WTC11 (cell line): ENCODE measurements around the gene ODAD3. TPM values are rescaled to one million over a fixed set of nuclear protein-coding genes. Genes with fewer than 3 reads are reported as not detected.

Experiments
- ATAC-seq: fragments of 200-7000 bp; cut with Tn5 transposase; 2 replicates; pipeline ENCODE4 v1.10.0; 2021; ENCODE audit warnings: mild to moderate bottlenecking, moderate library complexity
- Bru-seq: library from RNA; stranded (reverse); fragments of 400-500 nt; gene quantifications from one replicate; lab custom pipeline; 2021; lab: Mats Ljungman, UMichigan
- CTCF ChIA-PET: fragments of 300-600 bp; sonication (Branson Sonifier 250); formaldehyde crosslinking; loops from one replicate; lab custom pipeline; 2021; ENCODE audit warnings: antibody characterized with exemption; lab: Charles Lee
- POLR2A ChIA-PET: fragments of 350-600 bp; sonication (Branson Sonifier 250); formaldehyde crosslinking; loops from one replicate; lab custom pipeline; 2021; ENCODE audit warnings: antibody characterized with exemption; lab: Charles Lee
- DNase-seq: peaks from one replicate; pipeline ENCODE4 v3.0.0; 2021; ENCODE audit warnings: low spot score
- H3K27ac Mint-ChIP-seq: 2 replicates; pipeline ENCODE4 v1.8.0; 2021; ENCODE audit warnings: mixed read lengths
- H3K27me3 Mint-ChIP-seq: 2 replicates; pipeline ENCODE4 v1.8.0; 2021; ENCODE audit warnings: low read depth, mild to moderate bottlenecking, moderate library complexity, mixed read lengths
- H3K36me3 Mint-ChIP-seq: 2 replicates; pipeline ENCODE4 v1.8.0; 2021; ENCODE audit warnings: mixed read lengths
- H3K4me1 Mint-ChIP-seq: 2 replicates; pipeline ENCODE4 v1.8.0; 2022; ENCODE audit warnings: mixed read lengths
- H3K4me3 Mint-ChIP-seq: 2 replicates; pipeline ENCODE4 v1.8.0; 2021; ENCODE audit warnings: mild to moderate bottlenecking, moderate library complexity, mixed read lengths
- H3K9me3 Mint-ChIP-seq: 2 replicates; pipeline ENCODE4 v1.8.0; 2021; ENCODE audit warnings: mixed read lengths
- CREB1 ChIP-seq: sonication (generic); formaldehyde crosslinking; IDR thresholded peaks from 2 replicates; pipeline ENCODE4 v1.8.0; 2023; ENCODE audit warnings: mild to moderate bottlenecking, missing genetic modification reagents
- E2F4 ChIP-seq: sonication (generic); formaldehyde crosslinking; IDR thresholded peaks from 2 replicates; pipeline ENCODE4 v1.8.1; 2022; ENCODE audit warnings: low read depth, mild to moderate bottlenecking, moderate library complexity, missing genetic modification reagents, borderline replicate concordance
- ESRRA ChIP-seq: sonication (generic); formaldehyde crosslinking; IDR thresholded peaks from 2 replicates; pipeline ENCODE4 v1.8.1; 2022; ENCODE audit warnings: mild to moderate bottlenecking, missing genetic modification reagents, borderline replicate concordance
- FOXJ3 ChIP-seq: sonication (generic); formaldehyde crosslinking; IDR thresholded peaks from 2 replicates; pipeline ENCODE4 v1.9.0; 2021; ENCODE audit warnings: missing genetic modification reagents, mild to moderate bottlenecking, borderline replicate concordance
- FOXK1 ChIP-seq: sonication (generic); formaldehyde crosslinking; IDR thresholded peaks from 2 replicates; pipeline ENCODE4 v1.8.0; 2022; ENCODE audit warnings: mild to moderate bottlenecking, moderate library complexity, missing genetic modification reagents
- FOXP4 ChIP-seq: sonication (generic); formaldehyde crosslinking; IDR thresholded peaks from 2 replicates; pipeline ENCODE4 v1.8.0; 2022; ENCODE audit warnings: mild to moderate bottlenecking, missing genetic modification reagents
- GABPB1 ChIP-seq: sonication (generic); formaldehyde crosslinking; IDR thresholded peaks from 2 replicates; pipeline ENCODE4 v1.8.1; 2023; ENCODE audit warnings: mild to moderate bottlenecking, missing genetic modification reagents
- MLX ChIP-seq: sonication (generic); formaldehyde crosslinking; IDR thresholded peaks from 2 replicates; pipeline ENCODE4 v1.8.1; 2023; ENCODE audit warnings: mild to moderate bottlenecking, missing genetic modification reagents, moderate library complexity
- MYBL2 ChIP-seq: sonication (generic); formaldehyde crosslinking; IDR thresholded peaks from 2 replicates; pipeline ENCODE4 v1.8.1; 2023; ENCODE audit warnings: mild to moderate bottlenecking, moderate library complexity, missing genetic modification reagents
- NFE2L1 ChIP-seq: sonication (generic); formaldehyde crosslinking; IDR thresholded peaks from 2 replicates; pipeline ENCODE4 v1.8.1; 2023; ENCODE audit warnings: missing genetic modification reagents
- NFYB ChIP-seq: sonication (generic); formaldehyde crosslinking; conservative IDR thresholded peaks from 2 replicates; pipeline ENCODE4 v1.8.0; 2022; ENCODE audit warnings: low read depth, missing genetic modification reagents
- NR2C2 ChIP-seq: sonication (generic); formaldehyde crosslinking; IDR thresholded peaks from 2 replicates; pipeline ENCODE4 v1.8.0; 2022; ENCODE audit warnings: mild to moderate bottlenecking, missing genetic modification reagents
- PRRX2 ChIP-seq: fragments of 250-450 bp; sonication (Bioruptor Pico); IDR thresholded peaks from 2 replicates; pipeline ENCODE4 v1.8.0; 2021; ENCODE audit warnings: mild to moderate bottlenecking
- SOX15 ChIP-seq: fragments of 250-450 bp; sonication (Bioruptor Pico); IDR thresholded peaks from 2 replicates; pipeline ENCODE4 v1.9.0; 2021; ENCODE audit warnings: mild to moderate bottlenecking
- STAT6 ChIP-seq: sonication (generic); formaldehyde crosslinking; conservative IDR thresholded peaks from 2 replicates; pipeline ENCODE4 v1.8.1; 2023; ENCODE audit warnings: mild to moderate bottlenecking, low read depth, missing genetic modification reagents, moderate library complexity
- TEAD1 ChIP-seq: sonication (generic); formaldehyde crosslinking; IDR thresholded peaks from 2 replicates; pipeline ENCODE4 v1.8.0; 2022; ENCODE audit warnings: mild to moderate bottlenecking, missing genetic modification reagents
- TP53 ChIP-seq: sonication (generic); formaldehyde crosslinking; IDR thresholded peaks from 2 replicates; pipeline ENCODE4 v1.8.1; 2023; ENCODE audit warnings: mild to moderate bottlenecking, missing genetic modification reagents
- ZBTB21 ChIP-seq: sonication (generic); formaldehyde crosslinking; IDR thresholded peaks from 2 replicates; pipeline ENCODE4 v1.8.1; 2023; ENCODE audit warnings: mild to moderate bottlenecking, missing genetic modification reagents, borderline replicate concordance
- ZNF138 ChIP-seq: sonication (generic); formaldehyde crosslinking; conservative IDR thresholded peaks from 2 replicates; pipeline ENCODE4 v1.8.1; 2022; ENCODE audit warnings: mild to moderate bottlenecking, moderate library complexity, missing genetic modification reagents
- ZNF317 ChIP-seq: sonication (generic); formaldehyde crosslinking; IDR thresholded peaks from 2 replicates; pipeline ENCODE4 v1.8.1; 2023; ENCODE audit warnings: low read depth, mild to moderate bottlenecking, moderate library complexity, missing genetic modification reagents, borderline replicate concordance
- ZNF423 ChIP-seq: fragments of 250-450 bp; sonication (Bioruptor Pico); IDR thresholded peaks from 2 replicates; pipeline ENCODE4 v2.1.2; 2022; ENCODE audit warnings: mild to moderate bottlenecking, moderate library complexity
- ZNF671 ChIP-seq: fragments of 250-450 bp; sonication (Bioruptor Pico); IDR thresholded peaks from 2 replicates; pipeline ENCODE4 v1.8.0; 2021; ENCODE audit warnings: mild to moderate bottlenecking
- long read RNA-seq, 3 experiments: library from RNA in 1 of 3; library from capped mRNA in 1 of 3; library from polyadenylated mRNA in 1 of 3; unstranded in 2 of 3; stranded (forward) in 1 of 3; transcript quantifications; one replicate each; pipeline ENCODE4 v2.0.0, GENCODE V29; 2021
- total RNA-seq: library from RNA; stranded (reverse); gene quantifications from 3 replicates; pipeline ENCODE4 v1.2.3, GENCODE V29; 2021
- TF ChIP-seq, protein P1 (sequence below): fragments of 250-450 bp; sonication (Bioruptor Pico); IDR thresholded peaks from 2 replicates; pipeline ENCODE4 v1.9.0; 2021; ENCODE audit warnings: mild to moderate bottlenecking
- TF ChIP-seq, protein P2 (sequence below): sonication (generic); formaldehyde crosslinking; IDR thresholded peaks from 2 replicates; pipeline ENCODE4 v1.8.0; 2023; ENCODE audit warnings: missing genetic modification reagents
- TF ChIP-seq, protein P3 (sequence below): fragments of 250-450 bp; sonication (Bioruptor Pico); IDR thresholded peaks from 2 replicates; pipeline ENCODE4 v1.9.0; 2021; ENCODE audit warnings: moderate library complexity, mild to moderate bottlenecking, inconsistent platforms, borderline replicate concordance
- TF ChIP-seq, protein P4 (sequence below): sonication (generic); formaldehyde crosslinking; IDR thresholded peaks from 2 replicates; pipeline ENCODE4 v1.8.1; 2022; ENCODE audit warnings: missing genetic modification reagents, borderline replicate concordance

Gene ODAD3
- 4.1 to 5.8 TPM (median 4.8 TPM) in 3 replicates for total RNA-seq
- percentile 27 among the genes with signal in this experiment for Bru-seq, nascent RNA
- long read RNA-seq, experiment 1, partial matches to known transcripts: 10 of 12 reads
- long read RNA-seq, experiment 1, other reads (novel, unspliced or antisense): 2 of 12 reads
- long read RNA-seq, experiment 2, partial matches to known transcripts: 19 of 28 reads
- long read RNA-seq, experiment 2, other reads (novel, unspliced or antisense): 9 of 28 reads
- long read RNA-seq, experiment 3, partial matches to known transcripts: 1 of 1 reads
- long read RNA-seq, experiment 3, other reads (novel, unspliced or antisense): 0 of 1 reads

DNA sequence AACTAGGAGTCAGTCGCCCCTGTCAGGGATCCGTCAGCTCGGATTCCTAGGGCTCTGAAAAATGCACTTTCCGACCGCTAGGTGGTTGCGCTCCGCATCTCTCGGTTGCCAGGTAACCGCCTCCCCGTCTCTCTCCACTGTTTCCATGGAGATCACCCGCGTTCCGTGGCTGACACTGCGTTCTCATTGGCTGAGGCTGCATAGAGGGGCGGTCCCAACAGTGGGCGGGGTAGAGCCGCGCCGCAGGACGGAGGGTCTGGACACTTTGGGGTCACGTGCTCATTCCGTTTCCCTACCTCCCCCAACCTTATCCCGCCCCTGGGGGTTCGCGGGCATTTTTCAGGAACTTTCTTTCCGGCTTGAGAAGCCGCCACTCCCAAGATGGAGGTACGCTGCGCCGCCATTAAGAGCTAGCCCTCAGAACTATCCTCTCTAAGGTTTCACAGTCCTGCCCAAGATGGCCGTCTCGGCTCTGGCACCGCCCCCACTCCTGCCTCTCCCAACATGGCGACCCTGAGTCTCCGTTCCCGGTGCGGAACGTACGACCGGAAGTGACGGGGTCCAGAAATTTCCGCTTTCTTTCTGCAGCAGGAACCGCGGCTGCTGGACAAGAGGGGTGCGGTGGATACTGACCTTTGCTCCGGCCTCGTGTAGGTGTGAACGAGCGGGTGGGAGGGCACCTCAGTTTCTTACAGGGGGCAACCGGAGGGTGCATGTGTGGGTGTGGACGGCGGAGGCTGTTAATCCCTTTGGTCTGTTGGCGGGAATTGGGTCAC is at the start of gene ODAD3, which contains the start of gene PRKCSH:
Gene ODAD3 (minus strand): TSS at position 65 of the 776 bp plus-strand sequence. CDS start 105 bp downstream, outside the sequence.
Gene PRKCSH (plus strand): TSS at position 579 of the 776 bp plus-strand sequence. CDS start 483 bp downstream, outside the sequence.
- ChIA-PET CTCF (interaction anchor here (0.6 to 4.9 kb wide), 33 partner anchors 8 to 624 kb away, joined by 3 to 111 read pairs (median 4); partner anchors contain the start of genes CCDC159, EPOR, RAB3D and RGL3), POLR2A (interaction anchor here (1.0 to 1.4 kb wide), 7 partner anchors 9 to 61 kb away, joined by 3 to 14 read pairs (median 6); partner anchors contain the start of genes EPOR, RGL3 and SWSAP1)
- Mint-ChIP-seq H3K4me3 (peak within 1 kb of the TSS; percentile 96), H3K27ac (peak within 1 kb of the TSS; percentile 97), H3K36me3 (peaks cover 29% of the 10 kb centered on the region), H3K27me3 (no peaks in the 10 kb centered on the region), H3K4me1 (peaks cover 11% of the 10 kb centered on the region), H3K9me3 (no peaks in the 10 kb centered on the region)
- ATAC-seq: peak; percentile 91
- peak; percentile 99 for DNase-seq
- TF ChIP-seq MYBL2 (no peak), ZNF317 (CRISPR knock-in tag) (no peak), FOXJ3 (CRISPR knock-in tag) (no peak), ZBTB21 (CRISPR knock-in tag) (no peak), ZNF138 (no peak), FOXK1 (peak; percentile 75), NFYB (CRISPR knock-in tag) (peak; percentile 82), TP53 (no peak), ESRRA (no peak), NR2C2 (CRISPR knock-in tag) (no peak), SOX15 (CRISPR knock-in tag) (no peak), STAT6 (CRISPR knock-in tag) (no peak), GABPB1 (peak; percentile 80), TEAD1 (CRISPR knock-in tag) (peak; percentile 68; the same call in 1 of the 2 replicates), FOXP4 (CRISPR knock-in tag) (no peak), ZNF671 (no peak), E2F4 (no peak; the same call in 1 of the 2 replicates), MLX (no peak), PRRX2 (CRISPR knock-in tag) (no peak), CREB1 (no peak; the same call in 1 of the 2 replicates), ZNF423 (CRISPR knock-in tag) (no peak), NFE2L1 (CRISPR knock-in tag) (no peak; the same call in 1 of the 2 replicates)
- TF ChIP-seq, protein P1, sequence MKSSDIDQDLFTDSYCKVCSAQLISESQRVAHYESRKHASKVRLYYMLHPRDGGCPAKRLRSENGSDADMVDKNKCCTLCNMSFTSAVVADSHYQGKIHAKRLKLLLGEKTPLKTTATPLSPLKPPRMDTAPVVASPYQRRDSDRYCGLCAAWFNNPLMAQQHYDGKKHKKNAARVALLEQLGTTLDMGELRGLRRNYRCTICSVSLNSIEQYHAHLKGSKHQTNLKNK (CRISPR knock-in tag): no peak
- TF ChIP-seq, protein P2, sequence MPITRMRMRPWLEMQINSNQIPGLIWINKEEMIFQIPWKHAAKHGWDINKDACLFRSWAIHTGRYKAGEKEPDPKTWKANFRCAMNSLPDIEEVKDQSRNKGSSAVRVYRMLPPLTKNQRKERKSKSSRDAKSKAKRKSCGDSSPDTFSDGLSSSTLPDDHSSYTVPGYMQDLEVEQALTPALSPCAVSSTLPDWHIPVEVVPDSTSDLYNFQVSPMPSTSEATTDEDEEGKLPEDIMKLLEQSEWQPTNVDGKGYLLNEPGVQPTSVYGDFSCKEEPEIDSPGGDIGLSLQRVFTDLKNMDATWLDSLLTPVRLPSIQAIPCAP (CRISPR knock-in tag): no peak
- TF ChIP-seq, protein P3, sequence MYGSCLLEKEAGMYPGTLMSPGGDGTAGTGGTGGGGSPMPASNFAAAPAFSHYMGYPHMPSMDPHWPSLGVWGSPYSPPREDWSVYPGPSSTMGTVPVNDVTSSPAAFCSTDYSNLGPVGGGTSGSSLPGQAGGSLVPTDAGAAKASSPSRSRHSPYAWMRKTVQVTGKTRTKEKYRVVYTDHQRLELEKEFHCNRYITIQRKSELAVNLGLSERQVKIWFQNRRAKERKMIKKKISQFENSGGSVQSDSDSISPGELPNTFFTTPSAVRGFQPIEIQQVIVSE (CRISPR knock-in tag): no peak
- TF ChIP-seq, protein P4, sequence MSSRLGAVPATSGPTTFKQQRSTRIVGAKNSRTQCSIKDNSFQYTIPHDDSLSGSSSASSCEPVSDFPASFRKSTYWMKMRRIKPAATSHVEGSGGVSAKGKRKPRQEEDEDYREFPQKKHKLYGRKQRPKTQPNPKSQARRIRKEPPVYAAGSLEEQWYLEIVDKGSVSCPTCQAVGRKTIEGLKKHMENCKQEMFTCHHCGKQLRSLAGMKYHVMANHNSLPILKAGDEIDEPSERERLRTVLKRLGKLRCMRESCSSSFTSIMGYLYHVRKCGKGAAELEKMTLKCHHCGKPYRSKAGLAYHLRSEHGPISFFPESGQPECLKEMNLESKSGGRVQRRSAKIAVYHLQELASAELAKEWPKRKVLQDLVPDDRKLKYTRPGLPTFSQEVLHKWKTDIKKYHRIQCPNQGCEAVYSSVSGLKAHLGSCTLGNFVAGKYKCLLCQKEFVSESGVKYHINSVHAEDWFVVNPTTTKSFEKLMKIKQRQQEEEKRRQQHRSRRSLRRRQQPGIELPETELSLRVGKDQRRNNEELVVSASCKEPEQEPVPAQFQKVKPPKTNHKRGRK (CRISPR knock-in tag): no peak
